GM18519 (cell line): ENCODE measurements around the gene SCAMP5.
A peak's percentile ranks its signal among the peaks of the same experiment; 100 is the strongest.

Experiments
- ATAC-seq: cut with Tn5 transposase; IDR thresholded peaks from one replicate; pipeline ENCODE4 v1.9.1; 2021; ENCODE audit warnings: mild to moderate bottlenecking, moderate library complexity; ENCODE audit not compliant: unreplicated experiment, low FRiP score

The SCAMP5 gene, protein sequence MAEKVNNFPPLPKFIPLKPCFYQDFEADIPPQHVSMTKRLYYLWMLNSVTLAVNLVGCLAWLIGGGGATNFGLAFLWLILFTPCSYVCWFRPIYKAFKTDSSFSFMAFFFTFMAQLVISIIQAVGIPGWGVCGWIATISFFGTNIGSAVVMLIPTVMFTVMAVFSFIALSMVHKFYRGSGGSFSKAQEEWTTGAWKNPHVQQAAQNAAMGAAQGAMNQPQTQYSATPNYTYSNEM

GRCh38 chr15:74995182-74995778 lies at the start of gene SCAMP5:
TSS of gene SCAMP5 (plus strand) at chr15:74995563. CDS start at chr15:75011840, 16,277 bp downstream.
- peak; percentile 58 for ATAC-seq

DNA sequence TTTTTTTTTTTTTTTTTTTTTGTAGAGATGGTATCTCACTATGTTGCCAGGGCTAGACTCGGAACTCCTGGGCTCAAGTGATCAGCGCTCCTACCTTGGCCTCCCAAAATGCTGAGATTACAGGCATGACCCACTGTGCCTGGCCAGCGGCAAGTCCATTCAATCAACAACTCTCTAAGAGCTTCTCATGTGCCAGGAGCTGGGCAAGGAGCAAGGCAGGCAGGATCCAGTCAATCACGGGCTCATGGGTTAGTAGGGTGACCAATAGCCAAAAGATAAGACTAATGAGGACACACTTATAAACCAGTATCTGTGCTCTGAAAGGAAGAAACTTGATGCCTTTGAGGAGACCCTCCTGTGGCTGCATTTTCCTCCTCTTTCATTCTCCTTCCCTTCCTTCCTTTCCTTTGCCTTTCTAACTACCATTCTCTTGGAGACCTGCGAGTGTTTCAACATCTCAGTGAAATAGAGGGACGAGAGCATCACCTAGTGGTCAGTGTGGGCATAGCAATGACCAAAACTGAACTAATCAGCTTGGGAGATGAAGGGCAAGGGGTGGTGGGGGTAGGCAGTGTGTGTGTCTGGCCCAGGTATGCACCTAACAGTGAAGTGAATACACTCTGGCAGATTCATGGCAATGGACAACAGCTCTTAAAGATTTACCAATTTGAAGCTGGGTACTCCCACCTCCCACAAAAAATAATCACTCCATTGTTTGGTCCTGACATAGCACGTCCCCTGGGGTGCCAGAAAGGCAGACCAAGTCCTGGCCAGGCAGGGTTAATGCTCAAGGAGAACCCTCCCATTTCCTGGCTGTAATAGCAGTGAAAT lies 45.1 kb upstream of the SCAMP5 start:
- no peak for ATAC-seq

GRCh38 chr15:74951006-74951405 lies 44.4 kb upstream of the SCAMP5 start:
- no peak for ATAC-seq

DNA sequence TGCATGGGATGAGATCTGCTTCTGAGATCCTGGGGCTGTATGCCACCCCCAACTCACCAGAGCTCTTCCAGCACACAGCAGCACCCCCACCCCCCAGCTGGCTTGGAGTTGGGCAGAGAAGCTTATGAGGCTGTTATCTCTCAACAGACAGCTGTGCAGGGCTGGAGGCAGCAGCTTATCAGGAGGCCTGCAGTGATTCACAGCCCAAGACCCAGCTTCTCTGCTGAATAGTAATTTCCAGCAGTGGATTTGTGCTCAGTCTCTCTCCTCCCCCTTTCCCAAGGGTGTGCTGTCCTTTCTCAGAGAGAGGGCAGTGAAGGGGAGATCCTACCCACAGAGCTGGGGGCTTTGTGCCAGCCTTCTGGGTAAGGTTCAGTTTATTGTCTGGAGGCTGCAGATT lies 40.8 kb upstream of the SCAMP5 start:
- no peak for ATAC-seq

- ATAC-seq = no peak
Observed at GRCh38 chr15:74955017-74955416, 40.3 kb upstream of the SCAMP5 start.

GRCh38 chr15:74955796-74956647 lies 39.3 kb upstream of the SCAMP5 start:
- ATAC-seq = no peak

- no peak for ATAC-seq
Observed at GRCh38 chr15:74956648-74957475, 38.5 kb upstream of the SCAMP5 start, which contains the start of gene RPP25. TSS of gene RPP25 (minus strand) at chr15:74956772. CDS start at chr15:74956583, 189 bp downstream.

- ATAC-seq = no peak
Observed at GRCh38 chr15:74957476-74958035, 37.8 kb upstream of the SCAMP5 start.

GRCh38 chr15:74958320-74958907 lies 36.9 kb upstream of the SCAMP5 start:
- no peak for ATAC-seq

GRCh38 chr15:74958908-74959585 lies 36.3 kb upstream of the SCAMP5 start:
- ATAC-seq = no peak

DNA sequence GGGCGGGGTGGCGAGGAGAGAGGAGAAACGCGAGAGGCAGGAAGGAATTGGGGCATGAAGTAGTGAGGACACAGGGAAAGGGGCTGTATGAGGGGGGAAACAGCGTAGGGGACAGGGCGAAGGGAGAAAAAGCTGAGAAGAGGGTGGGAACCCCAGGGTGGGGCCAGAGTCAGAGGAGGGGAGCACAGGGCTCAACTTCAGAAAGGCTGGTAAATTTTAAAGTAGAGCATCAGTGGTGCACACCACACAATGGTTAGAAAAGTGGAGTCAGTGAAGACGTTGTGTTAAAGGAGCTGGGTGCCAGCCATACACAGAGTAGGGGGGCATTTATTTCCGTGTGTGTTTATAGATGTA lies 35.8 kb upstream of the SCAMP5 start:
- no peak for ATAC-seq

DNA sequence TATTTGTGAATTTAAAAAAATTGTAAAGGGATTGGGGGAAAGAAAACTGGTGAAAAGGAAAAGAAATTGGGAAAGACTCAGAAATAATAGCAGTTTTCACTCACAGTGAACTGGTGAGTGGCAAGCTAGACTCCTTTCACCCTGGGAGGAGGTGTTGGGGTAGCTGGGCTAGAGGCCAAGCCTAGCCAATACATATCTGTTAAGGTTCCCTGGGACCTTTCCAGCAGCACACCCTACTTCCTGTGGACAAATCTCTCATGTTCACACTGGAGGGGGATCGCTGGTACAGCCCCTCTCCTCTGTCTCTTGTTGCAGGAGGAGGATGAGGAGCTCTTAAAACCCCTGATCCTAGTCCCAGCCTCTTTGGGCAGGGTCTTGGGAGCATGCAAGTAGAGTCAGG lies 35.1 kb upstream of the SCAMP5 start:
- no peak for ATAC-seq

DNA sequence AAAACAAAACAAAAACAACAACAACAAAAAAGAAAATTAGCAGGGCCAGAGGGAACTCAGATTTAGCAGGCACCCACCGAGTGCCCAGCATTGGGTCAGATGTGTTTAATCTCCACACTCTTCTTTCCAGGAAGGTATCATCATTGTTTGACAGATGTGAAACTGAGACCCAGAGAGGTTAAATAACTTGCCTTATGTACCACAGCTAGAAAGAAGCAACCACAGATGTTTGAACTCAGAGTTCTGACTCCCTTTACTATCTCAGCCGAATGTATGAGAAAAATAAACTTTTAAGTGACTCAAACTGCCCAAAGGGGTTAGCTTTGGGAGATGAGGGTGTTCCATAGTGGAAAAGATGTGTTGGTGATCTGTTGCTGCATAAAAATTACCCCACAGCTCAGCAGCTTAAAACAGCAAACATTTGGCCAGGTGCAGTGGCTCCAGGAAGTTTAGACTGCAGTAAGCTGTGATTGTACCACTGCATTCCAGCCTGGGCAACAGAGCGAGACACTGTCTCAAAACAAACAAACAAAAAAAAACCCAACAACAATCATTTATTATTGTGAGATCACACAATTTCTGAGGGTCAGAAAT lies 34.3 kb upstream of the SCAMP5 start:
- ATAC-seq = no peak

DNA sequence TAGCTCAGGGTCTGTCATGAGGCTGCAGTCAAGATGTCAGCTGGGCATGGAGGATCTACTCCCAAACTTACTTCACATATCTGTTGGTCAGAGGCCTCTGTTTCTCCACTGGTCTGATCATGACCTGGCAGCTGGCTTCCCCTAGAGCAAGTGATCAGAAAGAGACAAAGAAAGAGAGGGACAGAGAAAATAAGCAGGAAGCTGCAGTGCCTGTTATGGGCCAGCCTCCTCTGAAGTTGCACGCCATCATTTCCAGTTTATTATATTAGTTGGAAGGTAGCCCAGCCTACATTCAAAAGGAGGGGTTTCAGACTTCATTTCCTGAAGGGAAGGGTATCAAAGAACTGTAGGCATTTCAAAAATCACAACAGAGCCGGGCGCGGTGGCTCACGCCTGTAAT lies 33.7 kb upstream of the SCAMP5 start:
- no peak for ATAC-seq

DNA sequence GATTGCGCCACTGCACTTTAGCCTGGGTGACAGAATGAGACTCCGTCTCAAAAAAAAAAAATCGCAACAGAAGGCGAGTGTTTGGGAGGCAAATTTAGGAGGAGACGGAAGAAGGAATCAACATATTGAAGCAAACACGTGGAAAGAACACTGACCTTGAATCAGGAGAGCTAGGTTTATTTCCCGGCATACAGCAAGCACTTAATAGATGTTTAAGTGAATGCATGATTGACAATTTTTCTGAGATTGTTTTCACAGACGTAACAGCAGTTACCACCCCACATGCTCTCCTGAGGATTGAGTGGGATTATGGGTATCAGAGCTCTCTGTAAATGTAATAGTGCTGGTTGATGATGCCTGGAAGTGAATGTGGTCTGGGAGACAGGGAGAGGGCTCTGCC lies 33.1 kb upstream of the SCAMP5 start:
- ATAC-seq = no peak

GRCh38 chr15:74962671-74963070 lies 32.7 kb upstream of the SCAMP5 start:
- no peak for ATAC-seq

DNA sequence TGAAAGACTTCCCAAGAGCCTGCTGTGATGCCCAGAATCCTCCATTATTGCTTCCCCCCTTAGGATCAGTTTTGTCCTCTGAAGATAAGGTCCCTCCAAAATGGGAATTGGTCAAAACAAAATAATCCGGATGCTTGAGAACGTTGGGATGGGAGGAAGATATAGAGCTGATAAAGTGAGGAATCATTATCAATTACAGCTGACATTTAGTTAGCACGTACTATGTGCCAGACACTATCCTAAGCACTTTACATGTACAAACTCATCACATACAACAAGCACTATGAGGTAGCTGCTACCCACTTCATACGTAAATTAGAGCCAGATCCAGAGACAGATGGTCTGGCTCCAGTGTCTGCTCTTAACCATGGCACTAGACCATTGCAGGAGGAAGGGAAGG lies 32.1 kb upstream of the SCAMP5 start:
- no peak for ATAC-seq

DNA sequence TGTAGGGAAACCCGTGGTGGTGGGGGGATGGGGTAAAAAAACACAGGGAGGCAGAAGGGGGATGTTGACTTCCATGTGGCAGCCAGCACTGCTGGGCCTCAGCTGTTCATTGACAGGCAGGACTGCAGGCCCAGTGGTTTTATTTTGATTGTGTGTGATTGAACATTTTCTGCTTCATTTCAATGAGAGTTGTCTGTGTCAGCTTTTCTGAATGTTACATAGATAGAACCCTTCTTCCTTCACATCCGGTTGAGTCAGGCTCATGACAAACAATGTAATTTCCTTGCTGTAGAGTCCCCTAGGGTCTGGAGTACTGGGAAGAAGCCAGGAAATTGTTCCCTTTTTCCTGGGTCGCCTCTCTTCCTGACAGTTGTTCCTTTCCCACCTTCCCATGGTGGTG lies 30.6 kb upstream of the SCAMP5 start:
- ATAC-seq = no peak
